GM21576 (cell line): ENCODE data around the gene MBLAC1.

Experiments
- ATAC-seq: cut with Tn5 transposase; IDR thresholded peaks from one replicate; pipeline ENCODE4 v1.9.1; 2021; ENCODE audit warnings: mild to moderate bottlenecking, moderate library complexity; ENCODE audit not compliant: unreplicated experiment

The MBLAC1 gene

GRCh38 chr7:100152937-100153666, 26.3 kb downstream of the MBLAC1 start:
- no peak for ATAC-seq

GRCh38 chr7:100153708-100154535, 27.2 kb downstream of the MBLAC1 start:
- ATAC-seq = no peak

GRCh38 chr7:100154651-100155491, 28.1 kb downstream of the MBLAC1 start:
- ATAC-seq = no peak

- no peak for ATAC-seq
These were observed 29.0 kb downstream of the MBLAC1 start for GRCh38 chr7:100155553-100156317.

GRCh38 chr7:100156331-100157068, 29.7 kb downstream of the MBLAC1 start:
- ATAC-seq = no peak

- no peak for ATAC-seq
These were observed 30.2 kb downstream of the MBLAC1 start for GRCh38 chr7:100157069-100157333.

GRCh38 chr7:100157334-100158228, 30.8 kb downstream of the MBLAC1 start:
- ATAC-seq = no peak

GRCh38 chr7:100158229-100159098, 31.7 kb downstream of the MBLAC1 start, which contains the start of gene TRAPPC14:
TSS of gene TRAPPC14 (minus strand) at chr7:100158723. CDS start at chr7:100158499, 224 bp downstream.
- ATAC-seq = peak; percentile 75

- ATAC-seq = no peak
These were observed 32.4 kb downstream of the MBLAC1 start for GRCh38 chr7:100159099-100159623.

- no peak for ATAC-seq
These were observed 33.3 kb downstream of the MBLAC1 start for GRCh38 chr7:100160067-100160466.

GRCh38 chr7:100163006-100163531, 36.3 kb downstream of the MBLAC1 start:
- ATAC-seq = no peak

- no peak for ATAC-seq
These were observed 37.1 kb downstream of the MBLAC1 start for GRCh38 chr7:100163871-100164270.

GRCh38 chr7:100166317-100166940, 39.7 kb downstream of the MBLAC1 start:
- ATAC-seq = no peak

GRCh38 chr7:100166970-100167911, 40.5 kb downstream of the MBLAC1 start:
- ATAC-seq = no peak

GRCh38 chr7:100167912-100168323, 41.2 kb downstream of the MBLAC1 start:
- no peak for ATAC-seq
